ENCODE measurements around the gene SAMD15.
"Not testable (repeated sequence)": the region's sequence is repeated elsewhere in the genome, so short reads cannot be mapped to it uniquely, and the experiment has no call there.

Gene SAMD15

GRCh38 chr14:77407158-77407557, 30.0 kb downstream of the SAMD15 start:
- TF ChIP-seq ZFX (IDR thresholded peaks at IDR 0.05; ENCODE audit: borderline replicate concordance) (no peak), CTCF (IDR thresholded peaks at IDR 0.05) (no peak)

DNA sequence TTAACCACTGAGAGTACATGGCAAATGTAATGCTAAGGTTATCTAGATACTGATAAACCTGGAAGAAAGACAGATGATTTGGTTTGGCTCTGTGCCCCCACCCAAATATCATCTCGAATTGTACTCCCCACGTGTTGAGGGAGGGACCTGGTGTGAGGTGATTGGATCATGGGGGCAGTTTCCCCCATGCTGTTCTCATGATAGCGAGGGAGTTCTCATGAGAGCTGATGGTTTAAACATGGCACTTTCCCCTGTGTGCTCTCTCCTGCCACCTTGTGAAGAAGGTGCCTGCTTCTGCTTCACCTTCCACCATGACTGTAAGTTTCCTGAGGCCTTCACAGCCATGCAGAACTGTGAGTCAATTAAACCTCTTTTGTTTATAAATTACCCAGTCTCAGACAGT, 32.0 kb downstream of the SAMD15 start:
- no peak overlapping the region for H3K27ac ChIP-seq

More at GRCh38 chr14:77407158-77407557, 30.0 kb downstream of the SAMD15 start:
- no peak overlapping the region for H3K27ac ChIP-seq

GRCh38 chr14:77415403-77416030, 38.3 kb downstream of the SAMD15 start:
- not testable (repeated sequence) for H3K27ac ChIP-seq

More for the DNA sequence above, 32.0 kb downstream of the SAMD15 start:
- TF ChIP-seq ZFX (IDR thresholded peaks at IDR 0.05; ENCODE audit: borderline replicate concordance) = no peak
- TF ChIP-seq CTCF (IDR thresholded peaks at IDR 0.05) = peak; percentile 62

DNA sequence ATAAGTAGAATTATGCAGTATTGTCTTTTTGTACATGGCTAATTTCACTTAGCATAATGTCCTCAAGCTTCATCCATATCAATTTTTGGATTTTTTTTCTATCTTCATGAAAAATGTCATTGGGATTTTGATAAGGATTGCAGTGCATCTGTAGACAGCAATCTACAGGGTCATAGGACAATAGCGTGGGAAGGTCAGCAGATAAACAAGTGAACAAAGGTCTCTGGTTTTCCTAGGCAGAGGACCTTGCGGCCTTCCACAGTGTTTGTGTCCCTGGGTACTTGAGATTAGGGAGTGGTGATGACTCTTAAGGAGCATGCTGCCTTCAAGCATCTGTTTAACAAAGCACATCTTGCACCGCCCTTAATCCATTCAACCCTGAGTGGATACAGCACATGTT, 38.9 kb downstream of the SAMD15 start:
- H3K27ac ChIP-seq = not testable (repeated sequence)

- TF ChIP-seq ZFX (IDR thresholded peaks at IDR 0.05; ENCODE audit: borderline replicate concordance) = no peak
- no peak for TF ChIP-seq CTCF (IDR thresholded peaks at IDR 0.05)
- H3K27ac ChIP-seq = no peak overlapping the region
Observed at GRCh38 chr14:77416836-77417235, 39.7 kb downstream of the SAMD15 start.

DNA sequence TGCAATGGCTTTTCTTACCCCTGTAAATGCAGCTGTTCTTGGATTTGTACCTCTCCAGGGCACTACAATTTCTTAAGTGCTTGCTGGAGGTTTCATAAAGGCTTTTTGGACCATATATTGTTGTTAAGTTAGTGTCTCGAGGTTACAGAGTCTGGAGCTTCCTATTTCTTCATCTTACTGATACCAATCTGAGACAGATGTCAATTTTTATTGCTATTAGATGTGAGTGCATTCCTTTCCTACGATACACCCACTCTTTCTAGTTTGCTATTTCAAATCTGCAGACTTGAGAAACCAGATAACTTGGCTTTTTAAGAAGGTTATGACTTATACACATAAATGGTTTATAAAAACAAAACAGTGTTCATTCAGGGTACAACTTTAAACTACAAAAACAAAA, 44.0 kb downstream of the SAMD15 start:
- no peak overlapping the region for H3K27ac ChIP-seq
- TF ChIP-seq ZFX (IDR thresholded peaks at IDR 0.05; ENCODE audit: borderline replicate concordance) = no peak
- no peak for TF ChIP-seq CTCF (IDR thresholded peaks at IDR 0.05)

GRCh38 chr14:77423423-77423822, 46.2 kb downstream of the SAMD15 start, which contains the start of gene NOXRED1:
TSS of gene NOXRED1 (minus strand) at chr14:77423523. CDS start at chr14:77422889, 634 bp downstream.
- H3K27ac ChIP-seq = no peak within 1 kb of the TSS
- TF ChIP-seq ZFX (IDR thresholded peaks at IDR 0.05; ENCODE audit: borderline replicate concordance) (no peak), CTCF (IDR thresholded peaks at IDR 0.05) (no peak)

DNA sequence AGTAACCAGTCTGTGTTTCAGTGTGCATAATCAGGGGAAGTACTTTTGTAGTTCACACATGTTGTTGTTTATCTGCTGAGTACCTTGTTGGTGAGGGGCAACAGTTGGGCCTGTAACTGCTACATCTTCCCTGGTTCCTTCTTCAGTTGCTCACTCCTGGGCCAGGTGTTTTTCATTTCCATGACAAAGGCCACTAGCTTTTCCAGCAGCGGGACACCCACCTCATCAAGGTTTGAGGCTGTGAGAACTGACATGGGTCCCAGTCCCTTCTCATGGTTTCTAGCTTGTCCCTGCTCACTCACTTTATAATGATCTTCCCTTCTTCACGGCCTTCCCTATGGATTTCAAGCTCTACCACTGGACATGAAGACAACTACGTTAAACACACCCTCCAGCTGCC, 47.7 kb downstream of the SAMD15 start:
- H3K27ac ChIP-seq = no peak overlapping the region
- TF ChIP-seq ZFX (IDR thresholded peaks at IDR 0.05; ENCODE audit: borderline replicate concordance) = no peak
- no peak for TF ChIP-seq CTCF (IDR thresholded peaks at IDR 0.05)
